Keratinocyte (primary cell): ENCODE measurements around the gene SPAG16. TPM values are rescaled to one million over a fixed set of nuclear protein-coding genes. Genes with fewer than 3 reads are reported as not detected.

ENCODE experiments used
- DNase-seq: peaks from one replicate; pipeline ENCODE4 v3.0.0-alpha.2; 2011; ENCODE audit warnings: low read depth, missing footprints, low spot score
- FAIRE-seq: peaks from 2 replicates; lab custom pipeline; 2011; peaks lifted over from hg19 to GRCh38; lab: Jason Lieb, UNC
- H2AFZ ChIP-seq: 2 replicates; pipeline ENCODE4 v1.6.0; 2012; ENCODE audit warnings: low read length, control low read depth, inconsistent platforms; ENCODE audit not compliant: control insufficient read depth
- H3K27ac ChIP-seq: 2 replicates; pipeline ENCODE4 v1.5.1; 2011; ENCODE audit warnings: low read length; ENCODE audit not compliant: control insufficient read depth, insufficient read depth
- H3K27me3 ChIP-seq: 3 replicates; pipeline ENCODE4 v1.6.0; 2011; ENCODE audit warnings: low read length; ENCODE audit not compliant: control insufficient read depth, insufficient read depth; ENCODE audit errors: extremely low read depth
- H3K36me3 ChIP-seq, 2 experiments: 2 replicates in 1 of 2; 3 replicates in 1 of 2; pipeline ENCODE4 v1.5.1; 2011; ENCODE audit warnings: low read length in 2 of 2, mild to moderate bottlenecking in 1 of 2; ENCODE audit not compliant: control insufficient read depth in 2 of 2, insufficient read depth in 2 of 2; ENCODE audit errors: extremely low read depth in 1 of 2
- H3K4me1 ChIP-seq: 3 replicates; pipeline ENCODE4 v1.5.1; 2011; ENCODE audit warnings: low read length; ENCODE audit not compliant: control insufficient read depth, insufficient read depth; ENCODE audit errors: extremely low read depth
- H3K4me2 ChIP-seq: 3 replicates; pipeline ENCODE4 v1.6.0; 2011; ENCODE audit warnings: low read depth, low read length; ENCODE audit not compliant: control insufficient read depth, insufficient read depth; ENCODE audit errors: extremely low read depth
- H3K4me3 ChIP-seq, 3 experiments: fragments of 200-600 bp in 1 of 3; sonication (generic) in 1 of 3; 2 replicates in 2 of 3; 3 replicates in 1 of 3; pipeline ENCODE4 v1.5.1; 2011 to 2016; ENCODE audit warnings: low read length in 3 of 3, mild to moderate bottlenecking in 3 of 3, control low read depth in 2 of 3, inconsistent platforms in 1 of 3, low read depth in 1 of 3, mixed read lengths in 1 of 3, mixed run types in 1 of 3, moderate library complexity in 1 of 3; ENCODE audit not compliant: control insufficient read depth in 2 of 3, insufficient read depth in 2 of 3; ENCODE audit errors: extremely low read depth in 1 of 3
- H3K79me2 ChIP-seq: 2 replicates; pipeline ENCODE4 v1.6.0; 2012; ENCODE audit warnings: low read length; ENCODE audit not compliant: control insufficient read depth, insufficient read depth
- H3K9ac ChIP-seq: 3 replicates; pipeline ENCODE4 v1.6.0; 2011; ENCODE audit warnings: low read length; ENCODE audit not compliant: control insufficient read depth, insufficient read depth; ENCODE audit errors: extremely low read depth
- H3K9me1 ChIP-seq: 3 replicates; pipeline ENCODE4 v1.6.0; 2011; ENCODE audit warnings: low read length; ENCODE audit not compliant: control insufficient read depth, insufficient read depth; ENCODE audit errors: extremely low read depth
- H3K9me3 ChIP-seq: 2 replicates; pipeline ENCODE4 v1.5.1; 2012; ENCODE audit warnings: low read depth, low read length; ENCODE audit not compliant: control insufficient read depth
- H4K20me1 ChIP-seq: 3 replicates; pipeline ENCODE4 v1.6.0; 2011; ENCODE audit warnings: low read length; ENCODE audit not compliant: control insufficient read depth, insufficient read depth; ENCODE audit errors: extremely low read depth
- CTCF ChIP-seq, 3 experiments: IDR thresholded peaks in 1 of 3; conservative IDR thresholded peaks in 1 of 3; optimal IDR thresholded peaks in 1 of 3; 2 replicates in 2 of 3; 3 replicates in 1 of 3; pipeline versions ENCODE3 to v1.5.1; 2011; ENCODE audit warnings: low read length in 3 of 3, mild to moderate bottlenecking in 3 of 3, moderate library complexity in 2 of 3, control low read depth in 1 of 3, inconsistent platforms in 1 of 3; ENCODE audit not compliant: insufficient read depth in 2 of 3; ENCODE audit errors: extremely low read depth in 1 of 3
- EZH2 ChIP-seq: IDR thresholded peaks from one replicate; pipeline ENCODE4 v1.6.1; 2012; ENCODE audit warnings: inconsistent platforms, mild to moderate bottlenecking, low read length, moderate library complexity
- dilution Hi-C: fragments of 300-500 bp; cut with MboI; formaldehyde crosslinking; loops from one replicate; pipeline ENCODE4 v1.7.0; 2020; ENCODE audit warnings: low sequenced_read_pairs; ENCODE audit not compliant: extremely low pct_ligation_motif_present
- polyA plus RNA-seq, 5 experiments: library from polyadenylated mRNA; depleted of rRNA in 3 of 5; stranded (reverse) in 3 of 5; stranded (forward) in 1 of 5; unstranded in 1 of 5; fragments of >200 nt; gene quantifications; 1 replicate in 1 of 5; 2 replicates in 3 of 5; 3 replicates in 1 of 5; pipeline versions ENCODE4 v1.2.1 to v1.2.3, GENCODE V29; 2011 to 2012; ENCODE audit warnings: missing spikeins in 2 of 5, low read depth in 1 of 5, low replicate concordance in 1 of 5

SPAG16 gene
- polyA plus RNA-seq, 1 donor (not counting 4 experiments of a cell fraction or from before 2014, with no cell fraction given) = 19.6 TPM

GRCh38 chr2:213286161-213286560 is 1.9 kb downstream of the SPAG16 start:
- peaks cover 3% of the 10 kb centered on the region for H3K79me2 ChIP-seq
- no peaks in the 10 kb centered on the region for H3K27me3 ChIP-seq
- H3K4me1 ChIP-seq = peaks cover 8% of the 10 kb centered on the region
- H3K9me3 ChIP-seq = no peaks in the 10 kb centered on the region
- H3K4me3 ChIP-seq = no peak overlapping the region
- no peaks in the 10 kb centered on the region for H3K36me3 ChIP-seq
- TF ChIP-seq CTCF (optimal IDR thresholded peaks at IDR 0.05 in 1 of 3, IDR thresholded peaks at IDR 0.05 in 1 of 3, conservative IDR thresholded peaks at IDR 0.05 in 1 of 3; ENCODE audit: extremely low read depth in 1 of 3, insufficient read depth in 2 of 3, low read length in 3 of 3) = no peak
- no peak for TF ChIP-seq EZH2
- H3K4me2 ChIP-seq = peak overlapping the region; percentile 88
- no peak overlapping the region for H2AFZ ChIP-seq
- H4K20me1 ChIP-seq = no peaks in the 10 kb centered on the region
- no peak for DNase-seq
- H3K9ac ChIP-seq = no peak overlapping the region
- no peak for FAIRE-seq
- H3K9me1 ChIP-seq = no peaks in the 10 kb centered on the region
- no peak overlapping the region for H3K27ac ChIP-seq
- dilution Hi-C loops = no loop called here

DNA sequence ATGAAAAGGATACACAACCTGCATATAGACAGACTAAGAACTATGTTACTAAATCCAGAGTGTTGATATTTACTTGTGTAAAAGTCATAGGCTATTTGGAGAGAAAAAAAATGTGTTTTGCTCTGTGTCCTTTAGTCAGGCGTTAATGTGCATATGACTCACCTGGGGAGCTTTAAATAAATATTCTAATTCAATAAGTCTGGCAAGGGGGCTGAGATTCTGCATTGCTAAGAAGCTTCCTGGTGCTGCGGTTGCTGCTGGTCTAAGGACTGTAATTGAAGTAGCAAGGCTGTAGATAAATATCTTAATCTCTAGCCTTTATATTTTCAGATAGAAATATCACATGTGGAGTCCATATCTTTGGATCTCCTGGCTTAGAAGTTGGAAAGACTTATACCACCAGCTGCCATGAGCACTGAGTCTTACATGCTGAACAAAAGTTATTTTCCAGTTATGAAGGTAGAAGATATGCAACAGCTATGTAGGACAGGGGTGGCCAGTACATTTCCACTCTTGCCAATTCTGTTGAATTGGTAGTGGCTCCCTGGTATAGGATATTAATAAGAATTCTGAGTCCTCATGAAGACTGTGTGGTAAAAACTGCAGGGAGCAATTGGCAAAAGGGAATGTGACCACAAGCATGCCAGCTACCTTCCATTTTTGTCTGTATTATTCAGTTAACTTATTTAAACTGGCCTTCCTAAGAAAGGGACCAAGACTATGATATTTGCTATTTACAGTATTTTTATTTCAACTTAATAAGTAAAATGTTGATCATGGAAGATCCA is 4.8 kb downstream of the SPAG16 start:
- dilution Hi-C loops = no loop called here
- Histone ChIP-seq H3K79me2 (peaks cover 3% of the 10 kb centered on the region), H3K9me1 (no peaks in the 10 kb centered on the region), H3K4me3 (no peak overlapping the region), H3K9ac (no peak overlapping the region), H3K9me3 (no peaks in the 10 kb centered on the region), H3K27ac (no peak overlapping the region), H3K4me1 (peaks cover 5% of the 10 kb centered on the region), H3K4me2 (no peak overlapping the region), H2AFZ (no peak overlapping the region), H3K36me3 (no peaks in the 10 kb centered on the region), H4K20me1 (no peaks in the 10 kb centered on the region), H3K27me3 (no peaks in the 10 kb centered on the region)
- no peak for TF ChIP-seq EZH2
- TF ChIP-seq CTCF (optimal IDR thresholded peaks at IDR 0.05 in 1 of 3, IDR thresholded peaks at IDR 0.05 in 1 of 3, conservative IDR thresholded peaks at IDR 0.05 in 1 of 3; ENCODE audit: extremely low read depth in 1 of 3, insufficient read depth in 2 of 3, low read length in 3 of 3) = no peak
- FAIRE-seq = peak; percentile 49
- DNase-seq = no peak
